Measurements from ENCODE around the gene CRYZ.

The CRYZ gene

GRCh38 chr1:74729741-74730478 lies 2.9 kb downstream of the CRYZ start:
- no peak for DNase-seq

GRCh38 chr1:74728736-74729135 lies 4.1 kb downstream of the CRYZ start:
- no peak for DNase-seq

- DNase-seq = no peak
These were observed 6.8 kb downstream of the CRYZ start for GRCh38 chr1:74726063-74726462.

- no peak for DNase-seq
These were observed 15.2 kb downstream of the CRYZ start for GRCh38 chr1:74717626-74718025.

GRCh38 chr1:74716822-74717221 lies 16.0 kb downstream of the CRYZ start:
- no peak for DNase-seq

GRCh38 chr1:74715806-74716205 lies 17.0 kb downstream of the CRYZ start:
- no peak for DNase-seq

- no peak for DNase-seq
These were observed 17.7 kb downstream of the CRYZ start for GRCh38 chr1:74715236-74715502.

- no peak for DNase-seq
These were observed 18.2 kb downstream of the CRYZ start for GRCh38 chr1:74714429-74715235.

- no peak for DNase-seq
These were observed 19.0 kb downstream of the CRYZ start for GRCh38 chr1:74713849-74714248.

- DNase-seq = no peak
These were observed 20.0 kb downstream of the CRYZ start for GRCh38 chr1:74712881-74713280.

GRCh38 chr1:74703386-74704182 lies 29.3 kb downstream of the CRYZ start:
- no peak for DNase-seq

GRCh38 chr1:74699331-74699730 lies 33.5 kb downstream of the CRYZ start:
- no peak for DNase-seq

- DNase-seq = no peak
These were observed 35.0 kb downstream of the CRYZ start for GRCh38 chr1:74697832-74698231.

GRCh38 chr1:74693473-74693872 lies 39.4 kb downstream of the CRYZ start:
- DNase-seq = no peak

GRCh38 chr1:74690909-74691308 lies 41.9 kb downstream of the CRYZ start:
- DNase-seq = no peak

- no peak for DNase-seq
These were observed 42.5 kb downstream of the CRYZ start for GRCh38 chr1:74690364-74690696.

GRCh38 chr1:74689621-74690363 lies 43.1 kb downstream of the CRYZ start:
- peak; percentile 69 for DNase-seq

GRCh38 chr1:74686928-74687327 lies 45.9 kb downstream of the CRYZ start:
- DNase-seq = no peak

GRCh38 chr1:74684301-74684700 lies 48.5 kb downstream of the CRYZ start:
- no peak for DNase-seq

- no peak for DNase-seq
These were observed 49.2 kb downstream of the CRYZ start for GRCh38 chr1:74683656-74684055.

- DNase-seq = no peak
These were observed 51.0 kb downstream of the CRYZ start for GRCh38 chr1:74681851-74682250.

GRCh38 chr1:74681449-74681848 lies 51.4 kb downstream of the CRYZ start:
- DNase-seq = no peak

- no peak for DNase-seq
These were observed 51.8 kb downstream of the CRYZ start for GRCh38 chr1:74681001-74681400.

Data from hematopoietic multipotent progenitor cell treated with erythropoietin and hydrocortisone succinate and interleukin-3 and kit ligand, for 8 days (in vitro differentiated cells).